SW480 (cell line): ENCODE results near the gene ZNF135.

Experiments used
- DNase-seq: peaks from one replicate; pipeline ENCODE4 v3.0.0-alpha.2; 2016; ENCODE audit warnings: low spot score

Gene ZNF135

GRCh38 chr19:58046856-58047255 lies 12.2 kb upstream of the ZNF135 start:
- DNase-seq, result no peak

- no peak for DNase-seq
Observed at GRCh38 chr19:58047672-58048071, 11.4 kb upstream of the ZNF135 start.

DNA sequence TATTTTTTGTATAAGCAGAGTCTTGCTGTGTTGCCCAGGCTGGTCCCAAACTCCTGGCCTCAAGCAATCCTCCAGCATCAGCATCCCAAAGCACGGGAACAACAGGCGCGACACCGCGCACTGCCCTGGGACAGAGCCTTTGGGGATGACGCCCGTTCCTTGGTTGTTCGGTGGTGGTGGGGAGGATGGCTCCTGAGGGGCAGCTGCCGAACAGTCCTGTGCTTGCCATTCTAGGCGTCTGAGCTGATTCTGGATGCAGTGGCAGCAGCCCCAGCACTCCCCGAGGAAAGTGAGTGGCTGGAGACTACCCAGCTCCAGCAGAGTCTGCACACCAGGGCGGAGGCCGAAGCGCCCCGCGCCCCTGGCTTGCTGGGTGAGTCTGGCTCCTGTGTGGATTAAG lies 6.8 kb upstream of the ZNF135 start:
- no peak for DNase-seq

DNA sequence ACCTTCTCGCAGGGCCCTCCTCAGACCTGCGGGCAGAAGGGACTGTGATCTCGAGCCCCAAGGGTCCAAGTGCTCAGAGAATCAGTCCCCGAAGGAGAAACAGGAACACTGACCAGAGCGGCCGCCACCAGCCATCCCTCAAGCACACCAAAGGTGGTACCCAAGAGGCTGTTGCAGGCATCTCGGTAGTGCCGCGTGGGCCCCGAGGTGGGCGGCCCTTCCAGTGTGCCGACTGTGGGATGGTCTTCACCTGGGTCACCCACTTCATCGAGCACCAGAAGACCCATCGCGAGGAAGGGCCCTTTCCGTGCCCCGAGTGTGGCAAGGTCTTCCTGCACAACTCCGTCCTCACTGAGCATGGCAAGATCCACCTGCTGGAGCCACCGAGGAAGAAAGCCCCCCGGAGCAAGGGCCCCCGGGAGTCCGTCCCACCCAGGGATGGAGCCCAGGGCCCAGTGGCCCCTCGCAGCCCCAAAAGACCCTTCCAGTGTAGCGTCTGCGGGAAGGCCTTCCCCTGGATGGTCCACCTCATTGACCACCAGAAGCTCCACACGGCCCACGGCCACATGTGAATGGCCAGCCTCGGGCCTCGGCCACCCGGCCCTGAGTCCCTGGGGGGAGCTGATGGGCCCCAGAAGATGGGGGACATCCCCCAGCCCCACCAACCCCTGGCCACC lies 5.5 kb upstream of the ZNF135 start:
- no peak for DNase-seq

GRCh38 chr19:58054901-58055874 lies 3.9 kb upstream of the ZNF135 start:
- no peak for DNase-seq

DNA sequence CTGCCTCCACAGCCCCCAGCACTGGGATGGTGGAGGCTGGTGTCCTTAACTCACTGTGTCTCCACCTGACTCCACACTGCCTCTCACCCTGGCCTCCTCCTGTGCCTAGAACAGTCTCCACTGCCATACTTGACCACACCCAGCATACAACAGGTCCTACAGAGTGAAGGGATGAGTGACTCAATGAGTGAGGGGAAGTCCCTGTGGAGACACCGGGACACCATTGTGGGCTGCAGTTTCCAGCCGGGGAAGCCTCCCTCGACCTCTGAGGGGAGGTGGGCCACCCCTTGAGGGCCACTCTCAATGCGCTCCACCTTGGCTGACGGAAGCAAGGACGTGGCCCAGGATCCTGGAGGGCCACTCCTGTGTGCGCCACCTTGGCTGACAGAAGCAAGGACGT lies 2.8 kb upstream of the ZNF135 start:
- DNase-seq, result no peak

DNA sequence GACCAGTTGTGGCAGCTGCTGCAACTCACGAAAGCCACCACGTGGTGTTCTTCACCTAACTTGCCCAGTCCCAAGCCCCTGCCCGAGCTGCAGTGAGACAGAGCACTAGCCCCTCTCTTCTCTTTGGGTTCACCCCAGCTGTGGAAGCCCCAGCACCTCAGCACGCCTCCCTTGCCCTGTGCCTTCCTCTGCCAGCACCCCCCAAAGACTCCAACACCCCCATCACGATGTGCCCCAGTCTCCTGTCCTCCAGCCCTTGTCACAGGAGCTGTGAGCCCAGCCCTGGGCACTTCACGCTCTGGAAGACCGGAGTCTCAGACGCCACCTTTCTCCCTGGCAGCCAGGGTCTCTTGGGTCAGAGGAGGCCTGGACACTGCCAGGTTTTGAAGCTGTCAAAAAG lies 2.2 kb upstream of the ZNF135 start:
- DNase-seq, result no peak

DNA sequence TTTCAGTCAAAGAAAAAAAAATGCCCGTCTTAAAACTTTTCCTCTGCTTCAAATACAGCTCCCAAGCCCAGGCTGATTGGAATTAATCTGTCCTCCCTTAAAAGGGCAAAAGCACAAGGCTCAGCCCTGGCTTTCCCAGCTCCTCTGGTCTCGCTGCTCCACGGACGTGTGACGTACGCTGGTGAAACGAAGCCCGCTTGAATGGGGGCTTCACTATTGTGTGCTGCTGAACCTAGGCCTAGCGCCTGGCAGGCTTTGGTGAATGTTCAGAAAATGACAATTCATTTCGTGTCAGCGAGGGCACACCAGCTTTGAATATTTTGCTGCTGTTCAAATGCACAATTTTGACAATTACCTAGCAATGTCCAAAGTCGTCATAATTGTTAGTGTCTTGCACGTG lies 615 bp upstream of the ZNF135 start:
- DNase-seq, result no peak

DNA sequence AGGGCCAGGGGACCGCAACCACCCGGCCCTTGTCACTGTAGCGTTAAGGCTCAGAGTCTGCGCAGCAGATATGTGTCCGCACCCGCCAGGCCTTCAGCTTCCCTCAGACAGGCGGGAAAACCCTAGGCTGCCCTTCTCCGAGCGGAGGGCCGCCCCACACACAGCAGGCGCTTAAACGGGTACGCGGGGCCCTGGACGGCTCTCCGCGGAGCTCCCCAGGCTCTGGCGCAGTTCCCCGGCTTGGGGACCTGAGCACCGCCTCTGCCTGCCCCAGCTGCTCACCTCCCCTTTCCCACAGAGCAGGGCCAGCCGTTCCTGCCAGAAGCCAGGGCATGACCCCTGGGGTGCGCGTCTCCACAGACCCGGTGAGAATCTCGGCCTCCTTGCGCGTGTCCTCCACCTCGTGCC lies 593 bp downstream of the ZNF135 start:
- DNase-seq, result no peak

- no peak for DNase-seq
Observed at GRCh38 chr19:58060231-58060630, 1.1 kb downstream of the ZNF135 start.

DNA sequence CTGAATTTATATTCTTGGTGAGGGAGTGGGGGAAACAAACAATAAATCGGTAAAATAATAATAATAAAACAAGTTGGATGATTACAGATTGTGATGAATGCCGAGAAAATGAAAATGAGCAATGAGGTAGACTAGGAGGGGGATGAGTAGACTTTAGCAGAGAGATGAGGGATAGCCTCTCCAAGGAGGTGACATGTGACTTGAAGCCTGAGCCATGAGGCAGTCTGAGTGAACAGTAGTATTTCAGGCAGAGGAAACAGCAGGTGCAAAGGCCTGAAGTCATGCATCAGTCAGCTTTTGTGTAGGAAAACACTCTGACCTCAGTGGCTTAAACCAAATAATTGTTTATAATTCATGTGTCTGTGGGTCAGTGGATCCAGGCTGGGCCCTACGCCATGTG lies 4.6 kb downstream of the ZNF135 start:
- DNase-seq, result no peak

- DNase-seq, result no peak
Observed at GRCh38 chr19:58067240-58067912, 8.3 kb downstream of the ZNF135 start.

DNA sequence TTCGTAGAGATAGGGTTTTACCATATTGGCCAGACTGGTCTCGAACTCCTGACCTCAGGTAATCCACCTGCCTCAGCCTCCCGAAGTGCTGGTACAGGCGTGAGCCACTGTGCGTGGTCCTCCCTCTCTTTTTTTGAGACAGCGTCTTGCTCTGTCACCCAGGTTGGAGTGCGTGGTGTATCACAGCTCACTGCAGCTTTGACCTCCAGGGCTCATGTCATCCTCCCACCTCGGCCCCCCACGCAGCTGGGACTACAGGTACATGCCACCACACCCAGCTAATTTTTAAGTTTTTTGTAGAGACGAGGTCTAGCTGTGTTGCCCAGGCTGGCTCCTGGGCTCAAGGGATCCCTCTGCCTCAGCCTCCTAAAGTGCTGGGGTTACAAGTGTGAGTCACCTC lies 20.7 kb downstream of the ZNF135 start:
- DNase-seq, result no peak

GRCh38 chr19:58083021-58083420 lies 23.9 kb downstream of the ZNF135 start:
- DNase-seq, result no peak

DNA sequence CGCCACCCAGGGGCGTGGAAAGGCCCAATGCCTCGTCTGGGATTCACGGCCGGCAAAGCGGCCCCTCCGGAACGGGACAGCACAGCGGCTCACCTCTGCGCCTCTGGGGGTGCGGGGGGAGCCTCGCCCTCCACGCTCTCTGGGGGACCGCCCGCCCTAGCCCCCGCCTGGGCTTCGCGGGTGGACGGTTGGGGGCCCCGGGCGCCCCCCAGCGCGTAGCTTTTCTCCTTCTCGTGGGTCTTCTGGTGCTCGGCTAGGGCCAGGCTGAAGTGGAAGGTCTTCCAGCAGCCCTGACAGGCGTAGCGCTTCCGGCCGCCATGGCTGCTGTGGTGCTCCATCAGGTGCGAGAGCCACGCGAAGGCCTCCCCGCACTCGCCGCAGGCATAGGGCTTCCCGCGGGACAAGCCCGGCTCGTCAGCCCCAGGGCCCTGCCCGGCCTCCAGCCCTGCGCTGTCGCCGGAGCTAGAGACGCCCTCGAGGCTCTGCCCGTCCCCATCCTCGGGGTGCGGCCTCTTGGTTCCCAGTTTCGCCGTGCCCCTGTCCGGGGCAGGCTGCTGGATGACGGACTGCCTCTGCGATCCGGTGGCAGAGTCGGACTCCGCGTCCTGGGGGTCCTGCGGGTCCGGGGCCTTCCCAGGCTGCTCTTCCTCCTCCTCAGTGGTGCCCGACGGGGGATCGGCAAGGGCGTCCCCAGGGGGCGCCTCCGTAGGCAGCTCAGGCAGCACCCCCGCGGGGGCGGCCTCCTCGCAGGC lies 25.7 kb downstream of the ZNF135 start:
- DNase-seq, result no peak

GRCh38 chr19:58085348-58085875 lies 26.3 kb downstream of the ZNF135 start:
- no peak for DNase-seq

DNA sequence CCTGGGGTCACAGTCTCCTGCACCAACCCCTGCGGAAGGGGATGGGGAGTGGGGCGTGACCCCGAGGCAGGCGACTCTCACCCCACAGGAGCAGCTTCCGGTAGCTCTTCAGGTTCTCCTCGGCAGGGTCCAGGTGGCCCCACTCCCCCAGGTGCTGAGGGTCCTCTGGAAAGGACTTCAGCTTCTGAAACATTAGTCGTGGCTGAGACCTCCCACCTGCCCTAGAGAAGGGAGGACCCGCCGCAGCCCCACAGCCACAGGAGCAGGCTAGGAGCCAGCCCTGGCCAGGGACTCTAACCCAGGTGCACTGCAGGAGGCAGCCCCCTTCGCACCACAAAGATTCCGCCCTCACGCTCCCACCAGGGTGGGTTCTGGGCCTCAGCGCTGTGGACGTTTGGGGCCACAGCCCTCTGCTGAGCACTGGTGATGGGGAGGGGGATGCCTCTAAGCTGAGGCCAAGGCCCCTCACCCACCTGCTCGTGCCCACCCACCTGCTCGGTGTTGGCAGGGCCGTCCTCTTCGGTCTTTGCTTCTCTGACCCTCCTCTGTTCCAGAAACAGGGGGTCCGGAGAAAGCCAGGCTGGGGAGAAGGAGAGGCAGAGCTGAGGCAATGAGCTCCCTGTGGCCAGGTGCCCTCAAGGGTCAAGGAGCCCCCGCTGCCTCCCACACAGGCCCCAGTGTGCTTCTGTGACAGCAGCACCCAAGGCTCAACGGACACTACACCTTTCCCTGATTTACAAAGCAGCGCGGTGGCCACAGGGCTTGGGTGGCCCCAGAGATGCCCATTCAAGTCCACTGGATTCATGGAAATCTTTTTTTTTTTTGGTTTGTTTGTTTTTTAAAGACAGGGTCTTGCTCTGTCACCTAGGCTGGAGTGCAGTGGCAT lies 28.0 kb downstream of the ZNF135 start:
- DNase-seq, result no peak

GRCh38 chr19:58088521-58089052 lies 29.5 kb downstream of the ZNF135 start:
- DNase-seq, result no peak

- no peak for DNase-seq
Observed at GRCh38 chr19:58089846-58090245, 30.8 kb downstream of the ZNF135 start.

DNA sequence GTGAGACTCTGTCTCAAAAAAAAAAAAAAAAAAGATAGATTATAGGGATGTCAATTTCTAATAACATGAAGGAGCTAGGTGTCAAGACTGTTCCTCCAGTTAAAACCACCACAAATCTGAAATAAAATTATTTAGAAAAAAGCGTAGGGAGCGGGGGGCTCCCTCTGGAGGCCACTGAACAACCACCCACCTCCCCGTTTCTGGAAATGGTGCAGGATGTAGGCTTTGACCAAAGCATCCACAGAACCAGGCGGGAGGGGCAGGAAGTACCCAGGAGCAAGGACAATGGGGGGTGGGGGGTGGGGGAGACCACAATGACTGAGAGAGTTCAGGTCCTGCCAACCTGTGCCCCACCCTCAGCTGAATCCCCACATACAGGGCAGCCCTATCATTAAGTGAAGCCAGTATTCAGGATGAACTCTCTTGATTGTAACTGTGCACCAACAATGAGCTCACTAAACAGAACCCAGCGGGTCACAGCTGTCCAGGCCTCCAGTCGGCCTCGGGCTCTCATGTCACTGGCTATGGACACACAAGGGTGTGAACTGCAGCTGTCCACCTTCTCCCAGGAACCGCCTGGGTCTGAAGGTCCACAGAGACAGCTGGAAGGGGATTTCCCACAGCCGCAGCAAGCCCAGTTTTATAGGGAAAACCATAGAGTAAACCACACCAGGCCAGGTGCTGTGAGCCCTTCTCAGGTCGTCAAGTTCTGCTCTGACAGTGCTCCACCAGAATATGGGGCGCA lies 32.3 kb downstream of the ZNF135 start:
- no peak for DNase-seq
